Ectodermal cell (in vitro differentiated cells): ENCODE results near the gene TCL1B. TPM values are rescaled to one million over a fixed set of nuclear protein-coding genes. Genes with fewer than 3 reads are reported as not detected.

Experiments
- H3K27ac ChIP-seq: 2 replicates; pipeline ENCODE4 v1.7.0; 2013; ENCODE audit warnings: mild to moderate bottlenecking, low read depth, low read length; ENCODE audit not compliant: insufficient read depth, poor library complexity, severe bottlenecking
- H3K27me3 ChIP-seq: 2 replicates; pipeline ENCODE4 v1.7.0; 2013; ENCODE audit warnings: mild to moderate bottlenecking, low read length; ENCODE audit not compliant: insufficient read depth, control insufficient read depth, poor library complexity, severe bottlenecking
- H3K36me3 ChIP-seq: one replicate; pipeline ENCODE4 v1.7.0; 2013; ENCODE audit warnings: low read length; ENCODE audit not compliant: control insufficient read depth, insufficient read depth
- H3K4me1 ChIP-seq: one replicate; pipeline ENCODE4 v1.7.0; 2013; ENCODE audit warnings: low read length; ENCODE audit not compliant: control insufficient read depth, insufficient read depth
- H3K4me3 ChIP-seq: 2 replicates; pipeline ENCODE4 v1.7.0; 2013; ENCODE audit warnings: low read depth, low read length, control low read depth; ENCODE audit not compliant: insufficient read depth
- H3K9me3 ChIP-seq: 2 replicates; pipeline ENCODE4 v1.7.0; 2013; ENCODE audit warnings: mild to moderate bottlenecking, low read length, moderate library complexity; ENCODE audit not compliant: control insufficient read depth
- whole genome bisulfite sequencing, 2 experiments: methylation state at CpG; one replicate each; pipeline ENCODE4 v1.1.7; 2013; ENCODE audit warnings: missing lambda C conversion rate in 2 of 2; 5-methylcytosine and 5-hydroxymethylcytosine counted together
- polyA plus RNA-seq, 4 experiments: library from polyadenylated mRNA; stranded (reverse); fragments of 50-300 nt; gene quantifications; one replicate each; pipeline ENCODE4 v1.2.3, GENCODE V29; 2013

Gene TCL1B, protein sequence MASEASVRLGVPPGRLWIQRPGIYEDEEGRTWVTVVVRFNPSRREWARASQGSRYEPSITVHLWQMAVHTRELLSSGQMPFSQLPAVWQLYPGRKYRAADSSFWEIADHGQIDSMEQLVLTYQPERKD
- polyA plus RNA-seq (2013, experiment 1 of 4) = 0.83 TPM
- polyA plus RNA-seq (2013, experiment 2 of 4) = 1.0 TPM
- polyA plus RNA-seq (2013, experiment 3 of 4) = not detected
- 0.61 TPM for polyA plus RNA-seq (2013, experiment 4 of 4)

DNA sequence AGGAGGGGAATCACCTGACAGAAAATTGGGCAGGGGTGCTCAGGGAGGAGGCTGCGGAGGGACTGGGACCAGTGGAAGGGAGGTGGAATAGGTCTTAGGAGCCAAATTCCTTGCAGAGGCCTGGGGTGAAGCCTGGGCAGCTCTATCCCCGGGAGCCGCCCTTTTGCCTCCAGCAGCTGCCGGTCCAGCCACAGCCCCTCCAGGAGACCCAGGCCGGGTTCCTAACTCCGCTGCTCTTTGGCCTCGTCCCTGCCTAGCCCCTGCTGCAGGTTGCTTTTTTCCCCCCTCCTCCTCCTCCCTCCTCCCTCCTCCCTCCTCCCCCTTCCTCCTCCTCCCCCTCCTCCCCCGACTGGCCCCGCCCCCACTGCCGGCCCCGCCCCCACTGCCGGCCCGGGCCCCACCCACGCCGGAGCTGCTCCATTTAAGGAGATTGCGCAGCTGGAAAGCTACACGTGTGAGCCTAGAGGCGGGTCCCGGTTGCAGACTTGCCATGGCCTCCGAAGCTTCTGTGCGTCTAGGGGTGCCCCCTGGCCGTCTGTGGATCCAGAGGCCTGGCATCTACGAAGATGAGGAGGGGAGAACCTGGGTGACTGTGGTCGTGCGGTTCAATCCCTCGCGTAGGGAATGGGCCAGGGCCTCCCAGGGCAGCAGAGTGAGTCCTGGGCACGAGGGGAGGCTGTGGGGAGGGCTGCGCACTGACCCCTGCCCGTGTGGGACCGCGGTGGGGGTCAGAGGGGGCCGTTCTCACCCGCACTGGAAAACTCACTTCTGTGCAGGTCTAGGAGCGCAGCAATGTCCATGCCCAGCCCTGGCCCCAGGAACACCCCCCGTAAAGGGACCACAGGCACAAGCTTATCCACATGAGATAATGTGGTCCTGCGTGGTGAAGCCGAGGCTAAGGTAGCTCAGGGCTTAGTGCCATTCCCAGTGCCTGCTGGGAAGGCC lies at the start of gene TCL1B:
Gene TCL1B, plus strand, starts transcription at position 449 of the 945 bp plus-strand sequence. Its CDS starts 42 bp downstream, at position 491.
- WGBS, 2 experiments = 81 to 85% methylated on average over 34 to 36 of the region's 38 CpGs
- Histone ChIP-seq H3K9me3 (no peaks in the 10 kb centered on the region), H3K27me3 (no peaks in the 10 kb centered on the region), H3K4me3 (no peak within 1 kb of the TSS), H3K36me3 (no peaks in the 10 kb centered on the region), H3K27ac (no peak within 1 kb of the TSS), H3K4me1 (no peaks in the 10 kb centered on the region)

DNA sequence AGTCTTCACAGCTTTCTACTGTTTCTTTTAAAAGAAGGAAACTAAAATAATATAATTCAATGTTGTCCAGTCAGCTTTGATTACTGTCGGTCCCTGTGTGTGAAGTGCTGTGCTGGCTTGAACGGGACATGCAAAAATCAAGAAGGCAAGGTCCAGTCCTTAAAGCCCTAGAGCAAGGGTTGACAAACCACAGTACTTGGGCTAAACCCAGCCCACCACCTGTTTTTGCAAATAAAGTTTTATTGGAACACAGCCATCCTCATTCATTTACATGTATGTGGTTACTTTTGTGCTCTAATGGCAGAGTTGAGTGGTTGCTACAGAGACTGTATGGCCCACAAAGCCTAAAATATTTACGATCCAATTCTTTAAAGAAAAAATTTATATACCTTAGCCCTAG lies 41.2 kb upstream of the TCL1B start:
- Histone ChIP-seq H3K27ac (no peak overlapping the region), H3K4me1 (no peaks in the 10 kb centered on the region), H3K9me3 (no peaks in the 10 kb centered on the region), H3K27me3 (no peaks in the 10 kb centered on the region), H3K36me3 (no peaks in the 10 kb centered on the region), H3K4me3 (no peak overlapping the region)
- WGBS, 2 experiments = 95 to 100% methylated on average over 2 to 3 of the region's 3 CpGs

DNA sequence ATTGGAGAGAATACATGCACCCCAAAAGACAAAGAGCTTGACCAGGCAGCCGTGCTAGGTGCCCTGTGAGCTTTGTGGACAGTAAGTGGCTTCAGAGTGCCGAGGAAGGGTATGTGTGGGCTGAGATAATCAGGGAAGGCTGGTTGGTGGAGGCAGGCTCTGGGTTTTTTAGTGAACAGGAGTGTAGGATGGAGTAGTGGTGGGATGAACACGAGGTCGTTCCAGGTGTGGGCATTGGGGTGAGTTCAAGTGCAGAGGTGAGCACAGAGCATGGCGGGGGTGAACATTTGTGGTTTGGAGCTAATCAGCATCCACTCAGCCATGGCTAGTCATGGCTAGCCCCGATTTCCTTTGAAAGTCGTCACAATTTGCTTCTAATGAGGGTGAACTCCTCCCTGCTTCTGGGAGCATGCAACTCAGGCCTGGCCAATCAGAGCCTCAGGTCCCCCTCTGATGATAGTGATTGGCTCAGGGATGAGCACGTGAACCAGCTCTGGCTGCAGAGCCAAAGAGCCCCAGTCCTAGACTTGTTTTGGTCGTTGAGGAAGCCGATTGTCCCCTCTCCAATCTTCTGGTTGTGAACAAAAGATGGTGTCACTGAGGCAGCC lies 40.7 kb upstream of the TCL1B start:
- H3K27me3 ChIP-seq = no peaks in the 10 kb centered on the region

DNA sequence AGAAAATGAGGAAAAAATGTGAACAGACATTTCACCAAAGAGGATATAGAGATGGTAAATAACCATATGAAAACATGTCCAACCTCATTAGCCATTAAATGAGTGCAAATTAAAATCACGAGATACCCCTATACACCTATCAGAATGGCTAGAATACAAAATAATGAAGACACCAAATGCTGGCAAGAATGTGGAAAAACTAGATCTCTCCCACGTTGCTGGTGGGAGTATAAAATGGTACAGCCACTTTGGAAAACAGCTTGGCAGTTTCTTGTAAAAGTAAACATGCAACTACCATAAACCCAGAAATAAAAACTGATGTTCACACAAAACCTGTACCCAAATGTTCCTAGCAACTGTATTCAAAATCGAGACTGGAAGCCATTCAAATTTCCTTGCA lies 38.3 kb upstream of the TCL1B start:
- Histone ChIP-seq H3K36me3 (no peaks in the 10 kb centered on the region), H3K4me3 (no peak overlapping the region), H3K9me3 (no peaks in the 10 kb centered on the region), H3K27ac (no peak overlapping the region), H3K27me3 (no peaks in the 10 kb centered on the region), H3K4me1 (no peaks in the 10 kb centered on the region)
- WGBS, 2 experiments = 92 to 100% methylated on average over 2 to 3 of the region's 3 CpGs

More for the DNA sequence above, 40.7 kb upstream of the TCL1B start:
- Histone ChIP-seq H3K36me3 (no peaks in the 10 kb centered on the region), H3K27ac (no peak overlapping the region), H3K4me3 (no peak overlapping the region), H3K4me1 (no peaks in the 10 kb centered on the region), H3K9me3 (no peaks in the 10 kb centered on the region)
- 94 to 95% methylated on average over 10 of the region's 10 CpGs for WGBS, 2 experiments

DNA sequence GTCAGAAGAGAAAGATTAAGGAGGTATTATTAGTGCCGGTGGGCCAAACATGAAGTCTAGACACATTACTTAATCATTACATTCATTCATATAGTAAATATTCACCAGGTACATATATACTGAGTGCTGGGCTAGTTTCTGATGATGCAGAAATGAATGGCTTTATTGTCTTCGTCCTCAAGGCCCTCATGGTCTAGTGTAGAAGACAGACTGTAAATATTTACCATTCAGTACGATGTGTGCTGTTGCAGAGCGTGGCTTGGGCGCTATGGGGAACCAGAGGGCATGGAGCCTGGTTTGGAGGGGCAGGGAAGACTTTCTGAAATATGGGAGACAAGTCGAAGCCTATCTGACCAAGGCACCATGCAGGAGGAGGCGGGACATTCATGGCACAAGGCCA lies 37.0 kb upstream of the TCL1B start:
- H3K4me3 ChIP-seq = no peak overlapping the region
- H3K9me3 ChIP-seq = no peaks in the 10 kb centered on the region
- no peaks in the 10 kb centered on the region for H3K36me3 ChIP-seq
- no peaks in the 10 kb centered on the region for H3K27me3 ChIP-seq
- H3K4me1 ChIP-seq = no peaks in the 10 kb centered on the region
- H3K27ac ChIP-seq = no peak overlapping the region
- WGBS, 2 experiments = 93 to 94% methylated on average over 6 to 7 of the region's 7 CpGs

DNA sequence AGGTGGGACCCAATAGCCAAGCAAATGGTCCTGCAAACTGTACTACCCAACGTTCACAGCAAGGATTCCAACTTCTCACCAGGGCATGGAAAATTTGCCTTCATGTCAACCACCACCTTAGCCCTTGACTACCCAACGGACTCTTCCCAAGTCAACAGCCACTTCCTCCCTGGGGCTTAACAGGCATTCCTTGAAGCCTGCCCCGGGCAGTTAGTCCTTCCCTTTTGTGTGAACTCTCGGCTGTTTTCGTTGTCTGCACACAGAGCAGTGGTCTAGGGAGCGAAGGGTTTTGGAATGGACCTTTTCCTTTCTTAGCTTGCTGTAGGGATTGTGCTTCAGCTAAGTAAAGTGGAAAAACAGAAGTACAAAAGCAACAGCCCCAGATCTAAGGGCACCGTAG lies 35.2 kb upstream of the TCL1B start:
- WGBS, 2 experiments = 84 to 88% methylated on average over 7 of the region's 7 CpGs
- H3K27me3 ChIP-seq = no peaks in the 10 kb centered on the region
- H3K9me3 ChIP-seq = no peaks in the 10 kb centered on the region
- H3K4me3 ChIP-seq = no peak overlapping the region
- no peaks in the 10 kb centered on the region for H3K4me1 ChIP-seq
- H3K36me3 ChIP-seq = no peaks in the 10 kb centered on the region
- no peak overlapping the region for H3K27ac ChIP-seq

DNA sequence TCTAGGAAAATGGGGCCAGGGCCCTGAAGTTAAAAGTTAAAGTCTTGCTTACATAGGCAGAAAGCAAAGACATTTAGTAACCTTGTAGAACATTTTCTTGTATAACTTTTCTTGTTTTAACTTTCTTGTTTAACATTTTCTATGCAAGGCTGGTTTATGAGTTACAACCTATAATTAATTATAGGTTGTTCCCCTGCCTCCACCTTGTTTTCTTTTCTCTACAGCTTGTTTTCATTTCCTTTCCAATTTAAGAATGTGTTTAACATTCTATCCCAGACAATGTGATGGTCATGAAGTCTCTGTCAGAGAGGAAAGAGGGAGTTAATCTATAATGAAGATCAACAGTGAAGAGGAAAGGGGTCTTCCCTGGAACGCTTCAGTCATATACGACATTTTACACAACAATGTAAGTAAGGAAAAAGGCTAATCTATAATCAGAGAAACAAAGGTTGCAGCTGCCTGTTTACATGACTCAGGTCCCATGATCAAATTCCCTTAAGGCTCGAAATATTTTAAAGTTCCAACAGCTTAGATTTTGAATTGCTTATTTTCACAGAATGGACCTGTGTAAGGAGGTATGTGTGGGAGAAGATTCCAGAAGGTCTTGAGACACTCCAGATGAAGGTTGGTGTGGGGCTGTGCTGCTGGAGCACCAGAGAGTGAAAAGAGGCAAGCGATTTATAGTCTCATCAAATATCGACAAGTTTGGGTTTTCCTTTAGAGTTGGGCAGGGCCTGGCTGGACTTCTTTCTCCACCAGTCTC lies 34.2 kb upstream of the TCL1B start:
- Histone ChIP-seq H3K36me3 (no peaks in the 10 kb centered on the region), H3K27ac (no peak overlapping the region), H3K4me3 (no peak overlapping the region), H3K27me3 (no peaks in the 10 kb centered on the region), H3K9me3 (no peaks in the 10 kb centered on the region), H3K4me1 (no peaks in the 10 kb centered on the region)
- WGBS, 2 experiments = 80 to 90% methylated on average over 3 to 5 of the region's 5 CpGs

DNA sequence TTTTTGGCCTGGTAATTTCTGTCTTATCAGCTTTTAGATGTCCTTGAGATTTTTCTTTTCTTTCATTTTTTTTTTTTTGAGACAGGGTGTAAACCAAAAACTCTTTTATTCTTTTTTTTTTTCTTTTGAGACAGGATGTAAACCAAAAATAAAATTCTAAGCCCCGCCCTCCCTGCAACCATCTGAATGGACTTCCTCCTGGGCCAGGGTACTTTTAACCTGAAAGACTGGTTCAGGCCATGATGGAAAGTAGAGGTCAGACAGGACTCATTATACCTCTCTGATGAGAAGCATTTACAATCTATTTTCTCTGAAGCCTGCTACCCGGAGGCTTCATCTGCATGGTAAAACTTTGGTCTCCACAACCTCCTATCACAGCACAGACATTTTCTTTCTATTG lies 33.5 kb upstream of the TCL1B start:
- no peaks in the 10 kb centered on the region for H3K36me3 ChIP-seq
- H3K27me3 ChIP-seq = no peaks in the 10 kb centered on the region
- no peaks in the 10 kb centered on the region for H3K4me1 ChIP-seq
- no peak overlapping the region for H3K4me3 ChIP-seq
- WGBS, 2 experiments = 64 to 74% methylated on average over 2 of the region's 2 CpGs
- H3K9me3 ChIP-seq = no peaks in the 10 kb centered on the region
- no peak overlapping the region for H3K27ac ChIP-seq

DNA sequence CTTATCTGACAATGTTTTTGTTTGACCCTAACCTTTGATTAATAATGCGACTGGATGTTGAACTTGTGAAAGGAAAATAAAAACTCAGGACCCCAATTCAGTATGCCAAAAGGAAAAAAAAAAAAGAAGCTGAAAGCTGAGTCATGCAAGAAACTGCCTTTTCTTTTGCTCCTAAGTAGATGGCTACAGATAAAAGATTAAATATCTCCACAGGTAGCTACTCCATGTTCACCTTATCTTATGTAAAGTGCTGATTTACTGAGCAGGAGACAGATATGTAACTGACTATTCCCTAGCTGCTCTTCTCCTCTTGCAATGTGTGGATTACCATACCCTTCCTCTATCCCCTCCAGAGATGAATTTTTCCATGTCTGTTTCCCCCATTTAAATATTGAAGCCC lies 30.8 kb upstream of the TCL1B start:
- H3K27me3 ChIP-seq = no peaks in the 10 kb centered on the region
- no peaks in the 10 kb centered on the region for H3K4me1 ChIP-seq
- H3K36me3 ChIP-seq = no peaks in the 10 kb centered on the region
- 80 to 100% methylated on average over 1 of the region's 1 CpG for WGBS, 2 experiments
- no peak overlapping the region for H3K27ac ChIP-seq
- no peak overlapping the region for H3K4me3 ChIP-seq
- no peaks in the 10 kb centered on the region for H3K9me3 ChIP-seq
